ENCODE measurements around the gene MATN4. TPM values are rescaled to one million over a fixed set of nuclear protein-coding genes. Genes with fewer than 3 reads are reported as not detected.
A peak's percentile ranks its signal among the peaks of the same experiment; 100 is the strongest.

The MATN4 gene
- total RNA-seq, 4 donors from 2014 or later, result 0.09 to 0.68 TPM; not detected in 2

GRCh38 chr20:45340236-45340847 lies 32.2 kb upstream of the MATN4 start:
- DNase-seq, result no peak
- peaks cover 92 to 100% (median 93%) of the 10 kb centered on the region in 3 donors for H3K4me1 ChIP-seq
- peak overlapping the region; percentile 90 to 98 (median 93) for H3K27ac ChIP-seq
- intact Hi-C loops (cut with DNase I), result no loop called here
- H3K27me3 ChIP-seq, result no peaks in the 10 kb centered on the region
- no peaks in the 10 kb centered on the region for H3K9me3 ChIP-seq
- H3K4me3 ChIP-seq, result no peak overlapping the region
- WGBS, 2 donors, result 38 to 48% methylated on average over 4 to 5 of the region's 5 CpGs
- peaks cover 0 to 14% (median 0%) of the 10 kb centered on the region in 3 donors for H3K36me3 ChIP-seq
- TF ChIP-seq CTCF (IDR thresholded peaks at IDR 0.05), result no peak
- TF ChIP-seq POLR2A (IDR thresholded peaks at IDR 0.05), result no peak

- no peak for DNase-seq
- intact Hi-C loops (cut with DNase I), result no loop called here
- 87 to 94% methylated on average over 2 of the region's 2 CpGs for WGBS, 2 donors
- peak overlapping the region; percentile 90 to 98 (median 93) for H3K27ac ChIP-seq
- H3K4me1 ChIP-seq, result peaks cover 87 to 95% (median 91%) of the 10 kb centered on the region in 3 donors
- no peaks in the 10 kb centered on the region for H3K27me3 ChIP-seq
- TF ChIP-seq CTCF (IDR thresholded peaks at IDR 0.05), result no peak
- no peak for TF ChIP-seq POLR2A (IDR thresholded peaks at IDR 0.05)
- H3K36me3 ChIP-seq, result peaks cover 0 to 20% (median 0%) of the 10 kb centered on the region in 3 donors
- no peak overlapping the region for H3K4me3 ChIP-seq
- H3K9me3 ChIP-seq, result no peaks in the 10 kb centered on the region
Observed at GRCh38 chr20:45339799-45340198, 31.7 kb upstream of the MATN4 start.

- intact Hi-C loops (cut with DNase I), result no loop called here
- 42 to 100% methylated on average over 1 to 6 of the region's 6 CpGs for whole genome bisulfite sequencing, 2 donors
- H3K4me3 ChIP-seq, result peak overlapping the region in 1 of 4 donors; percentile 17
- H3K27me3 ChIP-seq, result no peaks in the 10 kb centered on the region
- peak overlapping the region; percentile 90 to 98 (median 93) for H3K27ac ChIP-seq
- no peak for TF ChIP-seq CTCF (IDR thresholded peaks at IDR 0.05)
- no peak for TF ChIP-seq POLR2A (IDR thresholded peaks at IDR 0.05)
- H3K9me3 ChIP-seq, result no peaks in the 10 kb centered on the region
- peaks cover 0 to 27% (median 0%) of the 10 kb centered on the region in 3 donors for H3K36me3 ChIP-seq
- H3K4me1 ChIP-seq, result peaks cover 79 to 88% (median 83%) of the 10 kb centered on the region in 3 donors
- DNase-seq, result no peak
Observed at GRCh38 chr20:45339084-45339483, 31.0 kb upstream of the MATN4 start.

- Histone ChIP-seq H3K4me1 (peaks cover 72 to 81% (median 76%) of the 10 kb centered on the region in 3 donors), H3K27ac (peak overlapping the region; percentile 90 to 98 (median 93)), H3K27me3 (no peaks in the 10 kb centered on the region), H3K4me3 (peak overlapping the region in 1 of 4 donors; percentile 19), H3K36me3 (peaks cover 0 to 34% (median 0%) of the 10 kb centered on the region in 3 donors), H3K9me3 (no peaks in the 10 kb centered on the region)
- intact Hi-C loops (cut with DNase I), result no loop called here
- no peak for DNase-seq
- TF ChIP-seq CTCF (IDR thresholded peaks at IDR 0.05) (no peak), POLR2A (IDR thresholded peaks at IDR 0.05) (no peak)
- 58 to 69% methylated on average over 4 to 6 of the region's 11 CpGs for WGBS, 2 donors
Observed at GRCh38 chr20:45338121-45339030, 30.3 kb upstream of the MATN4 start.
